Loucy (cell line): ENCODE results near the gene MAML3.

Source experiments
- H2AFZ ChIP-seq: fragments of 200-600 bp; sonication (generic); 2 replicates; pipeline ENCODE4 v1.6.0; 2016; ENCODE audit warnings: antibody characterized with exemption, mild to moderate bottlenecking, low read length, moderate library complexity
- H3F3A ChIP-seq: fragments of 200-600 bp; 2 replicates; pipeline ENCODE4 v1.6.0; 2016; ENCODE audit warnings: antibody characterized with exemption, low read depth, mild to moderate bottlenecking
- H3K27me3 ChIP-seq: fragments of 200-600 bp; sonication (generic); 2 replicates; pipeline ENCODE4 v1.6.1; 2014; ENCODE audit warnings: low read length, mild to moderate bottlenecking; ENCODE audit not compliant: insufficient read depth, poor library complexity, severe bottlenecking
- H3K36me3 ChIP-seq: fragments of 200-600 bp; sonication (generic); 2 replicates; pipeline ENCODE4 v1.6.1; 2016; ENCODE audit warnings: low read length; ENCODE audit not compliant: insufficient read depth
- H3K4me1 ChIP-seq: fragments of 200-600 bp; sonication (generic); 2 replicates; pipeline ENCODE4 v1.5.1; 2014; ENCODE audit warnings: low read length, mild to moderate bottlenecking; ENCODE audit not compliant: insufficient read depth, poor library complexity, severe bottlenecking
- H3K4me2 ChIP-seq: fragments of 200-600 bp; sonication (generic); 2 replicates; pipeline ENCODE4 v1.6.0; 2014; ENCODE audit warnings: antibody characterized with exemption, low read length, low read depth, mild to moderate bottlenecking; ENCODE audit not compliant: poor library complexity, severe bottlenecking
- H3K4me3 ChIP-seq: fragments of 200-600 bp; sonication (generic); 2 replicates; pipeline ENCODE4 v1.5.1; 2014; ENCODE audit warnings: low read length, mild to moderate bottlenecking, mixed read lengths; ENCODE audit not compliant: poor library complexity, severe bottlenecking
- H3K79me2 ChIP-seq: fragments of 200-600 bp; sonication (generic); 2 replicates; pipeline ENCODE4 v1.6.1; 2014; ENCODE audit warnings: low read length; ENCODE audit not compliant: insufficient read depth
- H3K9ac ChIP-seq: fragments of 200-600 bp; sonication (generic); 2 replicates; pipeline ENCODE4 v1.6.0; 2014; ENCODE audit warnings: mild to moderate bottlenecking, low read depth, low read length, moderate library complexity; ENCODE audit not compliant: poor library complexity, severe bottlenecking
- H3K9me2 ChIP-seq: fragments of 200-600 bp; sonication (generic); replicated peaks from 2 replicates; pipeline ENCODE4 v1.6.1; 2016; ENCODE audit warnings: low read depth, low read length, mixed read lengths
- H3K9me3 ChIP-seq: fragments of 200-600 bp; sonication (generic); 2 replicates; pipeline ENCODE4 v1.6.1; 2014; ENCODE audit warnings: mild to moderate bottlenecking, antibody characterized with exemption, low read length, low read depth; ENCODE audit not compliant: insufficient read depth
- H4K20me1 ChIP-seq: fragments of 200-600 bp; sonication (generic); 2 replicates; pipeline ENCODE4 v1.6.0; 2014; ENCODE audit warnings: antibody characterized with exemption, low read length, mild to moderate bottlenecking; ENCODE audit not compliant: insufficient read depth, poor library complexity, severe bottlenecking
- EZH2phosphoT487 ChIP-seq: fragments of 200-600 bp; IDR thresholded peaks from 2 replicates; pipeline ENCODE4 v1.6.1; 2018; ENCODE audit warnings: antibody characterized with exemption, mild to moderate bottlenecking, moderate library complexity, borderline replicate concordance
- TF ChIP-seq, protein P1 (sequence below): fragments of 200-600 bp; sonication (generic); conservative IDR thresholded peaks from 2 replicates; pipeline ENCODE4 v1.5.1; 2014; ENCODE audit warnings: mild to moderate bottlenecking, antibody characterized with exemption, low read length

Gene MAML3

GRCh38 chr4:139785356-139785755, 368.6 kb downstream of the MAML3 start:
- Histone ChIP-seq H4K20me1 (no peaks in the 10 kb centered on the region), H3K9me2 (no peaks in the 10 kb centered on the region), H3F3A (no peaks in the 10 kb centered on the region), H3K4me3 (no peak overlapping the region), H3K4me2 (no peak overlapping the region), H3K79me2 (0 out of 2 replicates have a peak, but pooled peaks cover 3% of the 10 kb centered on the region), H3K27me3 (no peaks in the 10 kb centered on the region), H3K9me3 (no peaks in the 10 kb centered on the region), H3K36me3 (no peaks in the 10 kb centered on the region), H3K9ac (no peak overlapping the region), H2AFZ (no peak overlapping the region), H3K4me1 (peaks cover 19% of the 10 kb centered on the region)
- no peak for TF ChIP-seq EZH2phosphoT487
- TF ChIP-seq, protein P1, sequence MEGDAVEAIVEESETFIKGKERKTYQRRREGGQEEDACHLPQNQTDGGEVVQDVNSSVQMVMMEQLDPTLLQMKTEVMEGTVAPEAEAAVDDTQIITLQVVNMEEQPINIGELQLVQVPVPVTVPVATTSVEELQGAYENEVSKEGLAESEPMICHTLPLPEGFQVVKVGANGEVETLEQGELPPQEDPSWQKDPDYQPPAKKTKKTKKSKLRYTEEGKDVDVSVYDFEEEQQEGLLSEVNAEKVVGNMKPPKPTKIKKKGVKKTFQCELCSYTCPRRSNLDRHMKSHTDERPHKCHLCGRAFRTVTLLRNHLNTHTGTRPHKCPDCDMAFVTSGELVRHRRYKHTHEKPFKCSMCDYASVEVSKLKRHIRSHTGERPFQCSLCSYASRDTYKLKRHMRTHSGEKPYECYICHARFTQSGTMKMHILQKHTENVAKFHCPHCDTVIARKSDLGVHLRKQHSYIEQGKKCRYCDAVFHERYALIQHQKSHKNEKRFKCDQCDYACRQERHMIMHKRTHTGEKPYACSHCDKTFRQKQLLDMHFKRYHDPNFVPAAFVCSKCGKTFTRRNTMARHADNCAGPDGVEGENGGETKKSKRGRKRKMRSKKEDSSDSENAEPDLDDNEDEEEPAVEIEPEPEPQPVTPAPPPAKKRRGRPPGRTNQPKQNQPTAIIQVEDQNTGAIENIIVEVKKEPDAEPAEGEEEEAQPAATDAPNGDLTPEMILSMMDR = no peak

DNA sequence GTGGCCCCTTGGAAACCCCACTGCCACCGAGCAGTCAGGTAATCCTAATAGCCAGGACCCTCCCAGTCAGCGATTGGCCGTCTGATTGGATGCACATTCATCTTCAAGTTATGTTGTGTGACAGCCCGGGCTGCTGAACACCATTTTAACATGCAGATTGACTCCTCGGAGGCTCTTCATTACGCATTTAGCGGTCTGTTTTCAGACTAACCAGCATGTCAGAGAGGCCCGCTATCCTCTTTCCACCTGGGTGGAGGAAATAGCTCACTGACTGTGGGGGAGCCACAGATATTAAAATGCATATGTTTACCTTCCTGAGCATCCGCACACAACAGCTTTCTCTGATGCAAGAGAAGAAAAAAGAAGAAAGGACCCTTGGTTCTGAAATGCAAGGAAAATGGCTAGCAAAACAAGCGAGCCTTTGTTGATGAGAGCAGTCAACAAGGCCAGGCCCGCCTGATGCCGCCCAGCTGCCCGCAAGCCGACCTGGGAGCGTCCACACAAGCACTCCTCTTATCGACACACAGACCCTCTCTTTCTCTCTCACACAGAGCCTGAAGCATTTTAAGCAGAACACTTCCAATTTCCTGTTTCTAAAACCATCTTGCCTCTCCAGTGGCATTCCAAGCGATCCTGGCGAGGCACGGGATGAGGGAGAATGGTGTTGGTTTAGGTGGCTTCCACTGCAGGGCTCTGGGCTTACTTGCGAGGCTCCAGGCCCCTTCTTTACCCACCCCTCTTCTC, 370.1 kb downstream of the MAML3 start:
- Histone ChIP-seq H4K20me1 (no peaks in the 10 kb centered on the region), H3K27me3 (no peaks in the 10 kb centered on the region), H3K36me3 (no peaks in the 10 kb centered on the region), H3K9ac (no peak overlapping the region), H2AFZ (no peak overlapping the region), H3K9me3 (no peaks in the 10 kb centered on the region), H3K4me2 (no peak overlapping the region), H3K4me3 (no peak overlapping the region), H3F3A (no peaks in the 10 kb centered on the region), H3K9me2 (no peaks in the 10 kb centered on the region), H3K79me2 (0 out of 2 replicates have a peak, but pooled peaks cover 3% of the 10 kb centered on the region), H3K4me1 (peaks cover 19% of the 10 kb centered on the region)
- TF ChIP-seq EZH2phosphoT487 = no peak
- TF ChIP-seq, protein P1 = no peak

GRCh38 chr4:139782926-139783522, 371.0 kb downstream of the MAML3 start:
- TF ChIP-seq EZH2phosphoT487 = no peak
- TF ChIP-seq, protein P1 = no peak
- H4K20me1 ChIP-seq = no peaks in the 10 kb centered on the region
- H3K9ac ChIP-seq = no peak overlapping the region
- H3K4me2 ChIP-seq = no peak overlapping the region
- H3K9me2 ChIP-seq = no peaks in the 10 kb centered on the region
- H2AFZ ChIP-seq = no peak overlapping the region
- no peak overlapping the region for H3K4me3 ChIP-seq
- no peaks in the 10 kb centered on the region for H3K36me3 ChIP-seq
- H3K4me1 ChIP-seq = peaks cover 12% of the 10 kb centered on the region
- 0 out of 2 replicates have a peak, but pooled peaks cover under 1% of the 10 kb centered on the region for H3K79me2 ChIP-seq
- no peaks in the 10 kb centered on the region for H3K9me3 ChIP-seq
- no peaks in the 10 kb centered on the region for H3F3A ChIP-seq
- H3K27me3 ChIP-seq = no peaks in the 10 kb centered on the region
